Measurements from ENCODE around the gene ZP3.
"Not testable (repeated sequence)": the region's sequence is repeated elsewhere in the genome, so short reads cannot be mapped to it uniquely, and the experiment has no call there.

ZP3 gene

GRCh38 chr7:76437873-76438272 is 13.1 kb downstream of the ZP3 start:
- H3K27ac ChIP-seq (replicated peaks; ENCODE audit: low read length); H3K4ac ChIP-seq (ENCODE audit: low read length); H3K36me3 ChIP-seq (replicated peaks in 1 of 2; ENCODE audit: control insufficient read depth in 2 of 2, insufficient read depth in 2 of 2, low read length in 2 of 2); H3K14ac ChIP-seq (ENCODE audit: low read length); H2AK5ac ChIP-seq (ENCODE audit: low read depth, low read length); H3K27me3 ChIP-seq (ENCODE audit: control insufficient read depth in 3 of 3, insufficient read depth in 3 of 3, low read depth in 1 of 3, low read length in 3 of 3); H2BK12ac ChIP-seq (ENCODE audit: low read length); H3K79me1 ChIP-seq (ENCODE audit: low read depth, low read length); H2BK120ac ChIP-seq (ENCODE audit: low read depth, low read length); H2BK15ac ChIP-seq (ENCODE audit: low read length); H3K4me2 ChIP-seq (ENCODE audit: insufficient read depth, low read length, poor library complexity, severe bottlenecking); H3K18ac ChIP-seq (ENCODE audit: low read length); H3K9ac ChIP-seq (ENCODE audit: low read depth, low read length, poor library complexity); H2AFZ ChIP-seq (ENCODE audit: low read length); H3K4me3 ChIP-seq (ENCODE audit: low read length in 2 of 2); H4K8ac ChIP-seq (ENCODE audit: low read depth, low read length); H4K91ac ChIP-seq (ENCODE audit: low read depth, low read length, poor library complexity); H3K23ac ChIP-seq (ENCODE audit: low read depth, low read length, poor library complexity); H3K9me3 ChIP-seq (replicated peaks in 1 of 2; ENCODE audit: control insufficient read depth in 2 of 2, insufficient read depth in 1 of 2, low read depth in 1 of 2, low read length in 2 of 2); H3K4me1 ChIP-seq (ENCODE audit: control insufficient read depth in 2 of 2, insufficient read depth in 1 of 2, low read depth in 1 of 2, low read length in 2 of 2); H2BK5ac ChIP-seq (ENCODE audit: low read length): not testable (repeated sequence)
- peak; percentile 46 for DNase-seq (ENCODE audit: low spot score)
- no CpG with 5 or more reads among the region's 2 CpGs for WGBS, 2 donors (ENCODE audit: extremely low coverage in 2 of 2, insufficient read length in 2 of 2, insufficient replicate concordance in 1 of 2)

- not testable (repeated sequence) for H3K27ac ChIP-seq (replicated peaks; ENCODE audit: low read length); H2BK15ac ChIP-seq (ENCODE audit: low read length); H2BK5ac ChIP-seq (ENCODE audit: low read length); H3K27me3 ChIP-seq (ENCODE audit: control insufficient read depth in 3 of 3, insufficient read depth in 3 of 3, low read depth in 1 of 3, low read length in 3 of 3); H3K4me3 ChIP-seq (ENCODE audit: low read length in 2 of 2); H2BK12ac ChIP-seq (ENCODE audit: low read length); H3K14ac ChIP-seq (ENCODE audit: low read length); H3K4me2 ChIP-seq (ENCODE audit: insufficient read depth, low read length, poor library complexity, severe bottlenecking); H3K4me1 ChIP-seq (ENCODE audit: control insufficient read depth in 2 of 2, insufficient read depth in 1 of 2, low read depth in 1 of 2, low read length in 2 of 2); H2AK5ac ChIP-seq (ENCODE audit: low read depth, low read length); H3K9me3 ChIP-seq (replicated peaks in 1 of 2; ENCODE audit: control insufficient read depth in 2 of 2, insufficient read depth in 1 of 2, low read depth in 1 of 2, low read length in 2 of 2); H3K36me3 ChIP-seq (replicated peaks in 1 of 2; ENCODE audit: control insufficient read depth in 2 of 2, insufficient read depth in 2 of 2, low read length in 2 of 2); H3K79me1 ChIP-seq (ENCODE audit: low read depth, low read length); H3K4ac ChIP-seq (ENCODE audit: low read length); H2AFZ ChIP-seq (ENCODE audit: low read length); H3K18ac ChIP-seq (ENCODE audit: low read length); H3K23ac ChIP-seq (ENCODE audit: low read depth, low read length, poor library complexity); DNase-seq (ENCODE audit: low spot score); H4K8ac ChIP-seq (ENCODE audit: low read depth, low read length); H3K9ac ChIP-seq (ENCODE audit: low read depth, low read length, poor library complexity); H4K91ac ChIP-seq (ENCODE audit: low read depth, low read length, poor library complexity); H2BK120ac ChIP-seq (ENCODE audit: low read depth, low read length)
- no CpG with 5 or more reads among the region's 7 CpGs for WGBS, 2 donors (ENCODE audit: extremely low coverage in 2 of 2, insufficient read length in 2 of 2, insufficient replicate concordance in 1 of 2)
Observed at GRCh38 chr7:76439120-76439888, 14.6 kb downstream of the ZP3 start.

GRCh38 chr7:76440404-76440803 is 15.7 kb downstream of the ZP3 start:
- H3K4me3 ChIP-seq (ENCODE audit: low read length in 2 of 2); H3K27ac ChIP-seq (replicated peaks; ENCODE audit: low read length); H3K18ac ChIP-seq (ENCODE audit: low read length); H3K27me3 ChIP-seq (ENCODE audit: control insufficient read depth in 3 of 3, insufficient read depth in 3 of 3, low read depth in 1 of 3, low read length in 3 of 3); H4K91ac ChIP-seq (ENCODE audit: low read depth, low read length, poor library complexity); H2BK12ac ChIP-seq (ENCODE audit: low read length); H2BK120ac ChIP-seq (ENCODE audit: low read depth, low read length); DNase-seq (ENCODE audit: low spot score); H4K8ac ChIP-seq (ENCODE audit: low read depth, low read length); H2BK15ac ChIP-seq (ENCODE audit: low read length); H3K9me3 ChIP-seq (replicated peaks in 1 of 2; ENCODE audit: control insufficient read depth in 2 of 2, insufficient read depth in 1 of 2, low read depth in 1 of 2, low read length in 2 of 2); H2AFZ ChIP-seq (ENCODE audit: low read length); H3K14ac ChIP-seq (ENCODE audit: low read length); H3K4ac ChIP-seq (ENCODE audit: low read length); H2BK5ac ChIP-seq (ENCODE audit: low read length); H3K79me1 ChIP-seq (ENCODE audit: low read depth, low read length); H3K36me3 ChIP-seq (replicated peaks in 1 of 2; ENCODE audit: control insufficient read depth in 2 of 2, insufficient read depth in 2 of 2, low read length in 2 of 2); H3K4me1 ChIP-seq (ENCODE audit: control insufficient read depth in 2 of 2, insufficient read depth in 1 of 2, low read depth in 1 of 2, low read length in 2 of 2); H3K23ac ChIP-seq (ENCODE audit: low read depth, low read length, poor library complexity); H3K9ac ChIP-seq (ENCODE audit: low read depth, low read length, poor library complexity); H3K4me2 ChIP-seq (ENCODE audit: insufficient read depth, low read length, poor library complexity, severe bottlenecking); H2AK5ac ChIP-seq (ENCODE audit: low read depth, low read length): not testable (repeated sequence)
- no CpG with 5 or more reads among the region's 4 CpGs for WGBS, 2 donors (ENCODE audit: extremely low coverage in 2 of 2, insufficient read length in 2 of 2, insufficient replicate concordance in 1 of 2)

- H3K18ac ChIP-seq (ENCODE audit: low read length); DNase-seq (ENCODE audit: low spot score); H3K4ac ChIP-seq (ENCODE audit: low read length); H3K27ac ChIP-seq (replicated peaks; ENCODE audit: low read length); H3K4me1 ChIP-seq (ENCODE audit: control insufficient read depth in 2 of 2, insufficient read depth in 1 of 2, low read depth in 1 of 2, low read length in 2 of 2); H4K91ac ChIP-seq (ENCODE audit: low read depth, low read length, poor library complexity); H2BK15ac ChIP-seq (ENCODE audit: low read length); H3K79me1 ChIP-seq (ENCODE audit: low read depth, low read length); H2AK5ac ChIP-seq (ENCODE audit: low read depth, low read length); H2BK5ac ChIP-seq (ENCODE audit: low read length); H3K4me2 ChIP-seq (ENCODE audit: insufficient read depth, low read length, poor library complexity, severe bottlenecking); H2BK120ac ChIP-seq (ENCODE audit: low read depth, low read length); H2BK12ac ChIP-seq (ENCODE audit: low read length); H3K27me3 ChIP-seq (ENCODE audit: control insufficient read depth in 3 of 3, insufficient read depth in 3 of 3, low read depth in 1 of 3, low read length in 3 of 3); H3K36me3 ChIP-seq (replicated peaks in 1 of 2; ENCODE audit: control insufficient read depth in 2 of 2, insufficient read depth in 2 of 2, low read length in 2 of 2); H2AFZ ChIP-seq (ENCODE audit: low read length); H3K4me3 ChIP-seq (ENCODE audit: low read length in 2 of 2); H3K9me3 ChIP-seq (replicated peaks in 1 of 2; ENCODE audit: control insufficient read depth in 2 of 2, insufficient read depth in 1 of 2, low read depth in 1 of 2, low read length in 2 of 2); H3K14ac ChIP-seq (ENCODE audit: low read length); H3K23ac ChIP-seq (ENCODE audit: low read depth, low read length, poor library complexity); H4K8ac ChIP-seq (ENCODE audit: low read depth, low read length); H3K9ac ChIP-seq (ENCODE audit: low read depth, low read length, poor library complexity): not testable (repeated sequence)
- no CpG with 5 or more reads among the region's 10 CpGs for WGBS, 2 donors (ENCODE audit: extremely low coverage in 2 of 2, insufficient read length in 2 of 2, insufficient replicate concordance in 1 of 2)
Observed at GRCh38 chr7:76441792-76442191, 17.0 kb downstream of the ZP3 start.
